HCT116 (cell line): ENCODE measurements around the gene GPHN. TPM values are rescaled to one million over a fixed set of nuclear protein-coding genes. Genes with fewer than 3 reads are reported as not detected.

ENCODE experiments used
- ATAC-seq: fragments of 200-7000 bp; cut with Tn5 transposase; 2 replicates; pipeline ENCODE4 v1.9.1; 2020; ENCODE audit warnings: mild to moderate bottlenecking, moderate library complexity
- BruUV-seq: library from RNA; stranded (reverse); fragments of 400-500 nt; replicated peaks from 2 replicates; lab custom pipeline; 2021; lab: Mats Ljungman, UMichigan
- CTCF ChIA-PET: fragments of 300-600 bp; sonication (Branson Sonifier 250); formaldehyde crosslinking; loops from one replicate; lab custom pipeline; 2021; ENCODE audit warnings: antibody characterized with exemption; lab: Charles Lee
- POLR2A ChIA-PET: fragments of 300-600, 350-600 bp; sonication (Branson Sonifier 250); formaldehyde crosslinking; loops from one replicate; lab custom pipeline; 2021; ENCODE audit warnings: antibody characterized with exemption; lab: Charles Lee
- RAD21 ChIA-PET, 2 experiments: fragments of 300-600 bp; sonication (Branson Sonifier 250); formaldehyde crosslinking; loops; one replicate each; lab custom pipeline; 2023; ENCODE audit warnings: low total read pairs in 2 of 2; ENCODE audit not compliant: uncharacterized antibody in 2 of 2, unreplicated experiment in 2 of 2, low non-redundant PET in 1 of 2; lab: Charles Lee
- DNase-seq: peaks from one replicate; pipeline ENCODE4 v3.0.0-alpha.2; 2010; ENCODE audit warnings: low read depth, low spot score
- H2AFZ ChIP-seq: fragments of 200-600 bp; shearing (Covaris generic), sonication (generic); 2 replicates; pipeline ENCODE4 v1.6.1; 2017; ENCODE audit warnings: low read depth, mixed run types, mixed read lengths, antibody characterized with exemption, low read length; ENCODE audit not compliant: poor library complexity, severe bottlenecking
- H3K27ac ChIP-seq: 2 replicates; pipeline ENCODE4 v1.5.1; 2012; ENCODE audit warnings: low read depth, low read length
- H3K27me3 ChIP-seq: fragments of 200-600 bp; sonication (generic); 2 replicates; pipeline ENCODE4 v1.6.1; 2016; ENCODE audit warnings: mixed run types, low read length, mixed read lengths; ENCODE audit not compliant: insufficient read depth
- H3K36me3 ChIP-seq, 2 experiments: fragments of 200-500 bp in 1 of 2; fragments of 200-600 bp in 1 of 2; sonication (Bioruptor generic) in 1 of 2; sonication (generic) in 1 of 2; 2 replicates each; pipeline versions ENCODE4 v1.5.1 to v1.6.1; 2014 to 2016; ENCODE audit warnings: low read length in 2 of 2, inconsistent platforms in 1 of 2, mixed read lengths in 1 of 2, mixed run types in 1 of 2; ENCODE audit not compliant: insufficient read depth in 2 of 2, control insufficient read depth in 1 of 2
- H3K4me1 ChIP-seq, 2 experiments: fragments of 200-600 bp in 1 of 2; sonication (generic) in 1 of 2; 2 replicates each; pipeline versions ENCODE4 v1.5.1 to v1.6.1; 2012 to 2017; ENCODE audit warnings: low read length in 2 of 2, inconsistent platforms in 1 of 2, mild to moderate bottlenecking in 1 of 2, mixed read lengths in 1 of 2, mixed run types in 1 of 2, moderate library complexity in 1 of 2; ENCODE audit not compliant: insufficient read depth in 2 of 2, control insufficient read depth in 1 of 2
- H3K4me2 ChIP-seq: fragments of 200-600 bp; sonication (generic); 2 replicates; pipeline ENCODE4 v1.6.1; 2017; ENCODE audit warnings: mixed run types, low read length, mixed read lengths
- H3K4me3 ChIP-seq, 2 experiments: fragments of 200-600 bp in 1 of 2; sonication (generic) in 1 of 2; replicated peaks in 1 of 2; 2 replicates each; pipeline ENCODE4 v1.5.1; 2011 to 2016; ENCODE audit warnings: low read length in 2 of 2, control low read depth in 1 of 2, low read depth in 1 of 2, mild to moderate bottlenecking in 1 of 2, mixed read lengths in 1 of 2, mixed run types in 1 of 2
- H3K79me2 ChIP-seq: fragments of 200-600 bp; sonication (generic); 2 replicates; pipeline ENCODE4 v1.6.1; 2017; ENCODE audit warnings: mild to moderate bottlenecking, mixed run types, low read length, moderate library complexity, mixed read lengths; ENCODE audit not compliant: insufficient read depth
- H3K9ac ChIP-seq: fragments of 200-600 bp; sonication (generic); 2 replicates; pipeline ENCODE4 v1.6.1; 2016; ENCODE audit warnings: low read length, mixed read lengths
- H3K9me2 ChIP-seq: fragments of 200-600 bp; sonication (generic), shearing (Covaris generic); 2 replicates; pipeline ENCODE4 v1.6.1; 2017; ENCODE audit warnings: mixed run types, mild to moderate bottlenecking, moderate library complexity; ENCODE audit not compliant: insufficient read depth
- H3K9me3 ChIP-seq, 2 experiments: fragments of 200-500 bp in 1 of 2; fragments of 200-600 bp in 1 of 2; sonication (Bioruptor generic) in 1 of 2; sonication (generic) in 1 of 2; 2 replicates each; pipeline ENCODE4 v1.6.1; 2014 to 2017; ENCODE audit warnings: low read length in 2 of 2, mixed read lengths in 2 of 2, inconsistent platforms in 1 of 2, low read depth in 1 of 2, mild to moderate bottlenecking in 1 of 2, mixed run types in 1 of 2, moderate library complexity in 1 of 2; ENCODE audit not compliant: control insufficient read depth in 1 of 2, insufficient read depth in 1 of 2
- H4K20me1 ChIP-seq: fragments of 200-600 bp; sonication (generic), shearing (Covaris generic); 2 replicates; pipeline ENCODE4 v1.6.1; 2017; ENCODE audit warnings: mixed run types, mild to moderate bottlenecking, moderate library complexity; ENCODE audit not compliant: insufficient read depth
- CBX3 ChIP-seq: IDR thresholded peaks from 2 replicates; pipeline ENCODE4 v1.6.1; 2012; ENCODE audit warnings: low read depth
- CEBPB ChIP-seq: IDR thresholded peaks from 2 replicates; pipeline ENCODE4 v1.6.1; 2012; ENCODE audit warnings: low read depth
- ELF1 ChIP-seq: IDR thresholded peaks from 2 replicates; pipeline ENCODE4 v1.6.1; 2012; ENCODE audit warnings: low read depth, borderline replicate concordance
- EZH2 ChIP-seq: fragments of 200-600 bp; sonication (generic); IDR thresholded peaks from 2 replicates; pipeline ENCODE4 v1.6.1; 2017; ENCODE audit warnings: antibody characterized with exemption, mixed run types
- JUND ChIP-seq: IDR thresholded peaks from 2 replicates; pipeline ENCODE4 v1.6.1; 2012
- POLR2A ChIP-seq: IDR thresholded peaks from 2 replicates; pipeline ENCODE4 v1.7.0; 2011; ENCODE audit warnings: borderline replicate concordance; ENCODE audit not compliant: insufficient read depth, insufficient read length; ENCODE audit errors: extremely low read depth
- POLR2AphosphoS5 ChIP-seq: IDR thresholded peaks from 2 replicates; pipeline ENCODE4 v1.6.1; 2011; ENCODE audit warnings: mild to moderate bottlenecking, low read depth, low read length, moderate library complexity
- RAD21 ChIP-seq: IDR thresholded peaks from 2 replicates; pipeline ENCODE4 v1.6.1; 2012; ENCODE audit warnings: low read depth, mild to moderate bottlenecking
- SIN3A ChIP-seq: IDR thresholded peaks from 2 replicates; pipeline ENCODE4 v1.6.1; 2012; ENCODE audit warnings: low read depth
- SRF ChIP-seq: IDR thresholded peaks from 2 replicates; pipeline ENCODE4 v1.6.1; 2012; ENCODE audit warnings: low read depth
- TCF7L2 ChIP-seq: IDR thresholded peaks from 2 replicates; pipeline ENCODE4 v1.7.0; 2011; ENCODE audit warnings: borderline replicate concordance, inconsistent platforms; ENCODE audit not compliant: insufficient read depth, insufficient read length; ENCODE audit errors: extremely low read depth
- YY1 ChIP-seq: IDR thresholded peaks from 2 replicates; pipeline ENCODE4 v1.6.1; 2011; ENCODE audit warnings: low read length, low read depth, moderate library complexity, mild to moderate bottlenecking; ENCODE audit not compliant: insufficient replicate concordance; ENCODE audit errors: extremely low read depth
- ZBTB33 ChIP-seq: IDR thresholded peaks from 2 replicates; pipeline ENCODE4 v1.6.1; 2011; ENCODE audit warnings: mild to moderate bottlenecking, low read length, moderate library complexity; ENCODE audit not compliant: insufficient replicate concordance; ENCODE audit errors: extremely low read depth
- ZFX ChIP-seq: fragments of 450-650 bp; IDR thresholded peaks from 2 replicates; pipeline ENCODE4 v1.6.1; 2017
- ZNF274 ChIP-seq: fragments of 200-500 bp; sonication (Bioruptor generic); IDR thresholded peaks from 2 replicates; pipeline ENCODE4 v1.6.1; 2014; ENCODE audit warnings: mild to moderate bottlenecking, low read depth, low read length, inconsistent platforms
- intact Hi-C: fragments of 100-400 bp; cut with micrococcal nuclease; formaldehyde crosslinking; loops from 2 replicates; pipeline ENCODE4 v1.10.0; 2022
- total RNA-seq: library from RNA; stranded (reverse); gene quantifications from one replicate; pipeline ENCODE4 v1.2.1, GENCODE V29; 2021; ENCODE audit not compliant: unreplicated experiment
- TF ChIP-seq, protein P1 (sequence below), 3 experiments: fragments of 200-600 bp in 1 of 3; sonication (generic) in 1 of 3; IDR thresholded peaks in 2 of 3; conservative IDR thresholded peaks in 1 of 3; 2 replicates each; pipeline ENCODE4 v1.5.1; 2012 to 2017; ENCODE audit warnings: low read depth in 2 of 3, low read length in 2 of 3, antibody characterized with exemption in 1 of 3, borderline replicate concordance in 1 of 3, control low read depth in 1 of 3, mild to moderate bottlenecking in 1 of 3, mixed read lengths in 1 of 3, mixed run types in 1 of 3, moderate library complexity in 1 of 3; ENCODE audit not compliant: insufficient read depth in 1 of 3
- TF ChIP-seq, protein P2 (sequence below): IDR thresholded peaks from 2 replicates; pipeline ENCODE4 v1.6.1; 2012; ENCODE audit warnings: low read depth
- TF ChIP-seq, protein P3 (sequence below): IDR thresholded peaks from 2 replicates; pipeline ENCODE4 v1.6.1; 2012
- TF ChIP-seq, protein P4 (sequence below): IDR thresholded peaks from 2 replicates; pipeline ENCODE4 v1.6.1; 2012

Gene GPHN
- total RNA-seq, 1 experiment from 2014 or later: 43.8 TPM

- Histone ChIP-seq H3K9me3 (no peaks in the 10 kb centered on the region; a peak in 1 of 4 replicates), H3K9ac (no peak overlapping the region), H4K20me1 (no peaks in the 10 kb centered on the region), H3K79me2 (no peaks in the 10 kb centered on the region), H3K27ac (no peak overlapping the region), H3K4me3 (no peak overlapping the region), H3K9me2 (no peaks in the 10 kb centered on the region), H3K36me3 (no peaks in the 10 kb centered on the region), H3K4me2 (no peak overlapping the region), H3K4me1 (no peaks in the 10 kb centered on the region), H3K27me3 (no peaks in the 10 kb centered on the region), H2AFZ (no peak overlapping the region)
- TF ChIP-seq ZFX (no peak), CBX3 (no peak), POLR2AphosphoS5 (no peak), POLR2A (no peak), RAD21 (no peak), YY1 (no peak), JUND (no peak), CEBPB (no peak), SRF (no peak), ELF1 (no peak), ZNF274 (no peak), SIN3A (no peak), TCF7L2 (no peak), EZH2 (no peak), ZBTB33 (no peak)
- TF ChIP-seq, protein P1, sequence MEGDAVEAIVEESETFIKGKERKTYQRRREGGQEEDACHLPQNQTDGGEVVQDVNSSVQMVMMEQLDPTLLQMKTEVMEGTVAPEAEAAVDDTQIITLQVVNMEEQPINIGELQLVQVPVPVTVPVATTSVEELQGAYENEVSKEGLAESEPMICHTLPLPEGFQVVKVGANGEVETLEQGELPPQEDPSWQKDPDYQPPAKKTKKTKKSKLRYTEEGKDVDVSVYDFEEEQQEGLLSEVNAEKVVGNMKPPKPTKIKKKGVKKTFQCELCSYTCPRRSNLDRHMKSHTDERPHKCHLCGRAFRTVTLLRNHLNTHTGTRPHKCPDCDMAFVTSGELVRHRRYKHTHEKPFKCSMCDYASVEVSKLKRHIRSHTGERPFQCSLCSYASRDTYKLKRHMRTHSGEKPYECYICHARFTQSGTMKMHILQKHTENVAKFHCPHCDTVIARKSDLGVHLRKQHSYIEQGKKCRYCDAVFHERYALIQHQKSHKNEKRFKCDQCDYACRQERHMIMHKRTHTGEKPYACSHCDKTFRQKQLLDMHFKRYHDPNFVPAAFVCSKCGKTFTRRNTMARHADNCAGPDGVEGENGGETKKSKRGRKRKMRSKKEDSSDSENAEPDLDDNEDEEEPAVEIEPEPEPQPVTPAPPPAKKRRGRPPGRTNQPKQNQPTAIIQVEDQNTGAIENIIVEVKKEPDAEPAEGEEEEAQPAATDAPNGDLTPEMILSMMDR (IDR thresholded peaks at IDR 0.05 in 2 of 3, conservative IDR thresholded peaks at IDR 0.05 in 1 of 3; ENCODE audit: borderline replicate concordance in 1 of 3, insufficient read depth in 1 of 3, low read depth in 2 of 3, low read length in 2 of 3): no peak
- TF ChIP-seq, protein P2, sequence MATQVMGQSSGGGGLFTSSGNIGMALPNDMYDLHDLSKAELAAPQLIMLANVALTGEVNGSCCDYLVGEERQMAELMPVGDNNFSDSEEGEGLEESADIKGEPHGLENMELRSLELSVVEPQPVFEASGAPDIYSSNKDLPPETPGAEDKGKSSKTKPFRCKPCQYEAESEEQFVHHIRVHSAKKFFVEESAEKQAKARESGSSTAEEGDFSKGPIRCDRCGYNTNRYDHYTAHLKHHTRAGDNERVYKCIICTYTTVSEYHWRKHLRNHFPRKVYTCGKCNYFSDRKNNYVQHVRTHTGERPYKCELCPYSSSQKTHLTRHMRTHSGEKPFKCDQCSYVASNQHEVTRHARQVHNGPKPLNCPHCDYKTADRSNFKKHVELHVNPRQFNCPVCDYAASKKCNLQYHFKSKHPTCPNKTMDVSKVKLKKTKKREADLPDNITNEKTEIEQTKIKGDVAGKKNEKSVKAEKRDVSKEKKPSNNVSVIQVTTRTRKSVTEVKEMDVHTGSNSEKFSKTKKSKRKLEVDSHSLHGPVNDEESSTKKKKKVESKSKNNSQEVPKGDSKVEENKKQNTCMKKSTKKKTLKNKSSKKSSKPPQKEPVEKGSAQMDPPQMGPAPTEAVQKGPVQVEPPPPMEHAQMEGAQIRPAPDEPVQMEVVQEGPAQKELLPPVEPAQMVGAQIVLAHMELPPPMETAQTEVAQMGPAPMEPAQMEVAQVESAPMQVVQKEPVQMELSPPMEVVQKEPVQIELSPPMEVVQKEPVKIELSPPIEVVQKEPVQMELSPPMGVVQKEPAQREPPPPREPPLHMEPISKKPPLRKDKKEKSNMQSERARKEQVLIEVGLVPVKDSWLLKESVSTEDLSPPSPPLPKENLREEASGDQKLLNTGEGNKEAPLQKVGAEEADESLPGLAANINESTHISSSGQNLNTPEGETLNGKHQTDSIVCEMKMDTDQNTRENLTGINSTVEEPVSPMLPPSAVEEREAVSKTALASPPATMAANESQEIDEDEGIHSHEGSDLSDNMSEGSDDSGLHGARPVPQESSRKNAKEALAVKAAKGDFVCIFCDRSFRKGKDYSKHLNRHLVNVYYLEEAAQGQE: no peak
- TF ChIP-seq, protein P3, sequence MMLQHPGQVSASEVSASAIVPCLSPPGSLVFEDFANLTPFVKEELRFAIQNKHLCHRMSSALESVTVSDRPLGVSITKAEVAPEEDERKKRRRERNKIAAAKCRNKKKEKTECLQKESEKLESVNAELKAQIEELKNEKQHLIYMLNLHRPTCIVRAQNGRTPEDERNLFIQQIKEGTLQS: no peak
- TF ChIP-seq, protein P4, sequence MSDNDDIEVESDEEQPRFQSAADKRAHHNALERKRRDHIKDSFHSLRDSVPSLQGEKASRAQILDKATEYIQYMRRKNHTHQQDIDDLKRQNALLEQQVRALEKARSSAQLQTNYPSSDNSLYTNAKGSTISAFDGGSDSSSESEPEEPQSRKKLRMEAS: no peak
- DNase-seq (no peak), ATAC-seq (no peak)
- POLR2A ChIA-PET: no interaction called here
- intact Hi-C loops: no loop called here
- CTCF ChIA-PET: no interaction called here
- BruUV-seq: no TSS peak
- RAD21 ChIA-PET: no interaction called here
Measured at GRCh38 chr14:67056684-67057083, 548.7 kb downstream of the GPHN start.
